ENCODE measurements around the gene C16orf78. TPM values are rescaled to one million over a fixed set of nuclear protein-coding genes. Genes with fewer than 3 reads are reported as not detected.

Gene C16orf78
- total and polyA plus RNA-seq, 2 donors (not counting 1 experiment from before 2014, with no cell fraction given), result not detected

DNA sequence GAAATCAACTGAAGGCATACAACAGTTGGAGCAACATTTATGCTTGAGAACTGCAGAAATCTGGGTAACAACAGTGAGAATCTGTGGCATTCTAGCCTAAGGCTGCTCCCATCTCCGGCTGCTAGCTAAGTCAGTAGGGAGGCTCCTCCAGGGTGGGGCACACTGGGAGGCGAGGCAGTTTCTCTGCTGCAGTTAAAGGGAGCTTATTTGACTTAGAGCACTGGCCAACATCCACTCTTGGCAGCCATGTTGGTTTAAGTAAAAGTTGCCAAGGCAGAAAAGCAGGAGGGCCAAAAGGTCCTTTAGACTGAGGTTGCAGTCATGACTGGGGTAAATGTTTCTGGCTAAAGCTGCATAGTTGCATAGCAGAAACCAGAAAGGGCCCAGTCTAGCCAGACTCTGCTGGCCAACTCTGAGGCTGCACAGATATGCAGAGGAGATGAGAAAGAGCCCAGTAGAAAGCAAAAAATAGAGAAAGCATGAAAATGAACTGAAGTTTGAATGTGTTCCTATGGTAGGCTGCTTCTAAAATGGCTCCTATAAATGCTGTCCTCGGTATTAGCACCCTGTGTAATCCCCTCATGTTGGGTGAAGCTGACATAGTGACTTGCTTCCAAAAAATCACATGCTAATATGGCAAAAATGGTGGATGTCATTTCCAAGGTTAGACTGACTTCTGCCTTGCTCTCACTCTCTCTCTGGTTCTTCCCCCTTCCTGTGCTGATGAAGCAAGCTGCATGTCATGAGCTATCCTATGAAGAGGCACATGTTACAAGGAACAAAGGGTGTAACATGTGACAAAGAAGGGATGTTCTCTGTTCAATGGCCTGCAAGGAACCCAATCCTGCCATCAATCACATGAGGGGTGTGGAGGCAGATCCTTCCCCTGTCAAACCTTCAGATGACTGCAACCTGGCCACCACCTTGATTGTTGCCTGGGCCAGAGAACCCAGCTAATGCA is 3.7 kb upstream of the C16orf78 start:
- Histone ChIP-seq H4K20me1 (ENCODE audit: control insufficient read depth, extremely low read depth, insufficient read depth, low read length) (no peaks in the 10 kb centered on the region), H2AFZ (ENCODE audit: low read length) (no peak overlapping the region), H3K27ac (ENCODE audit: insufficient read depth, low read length) (no peak overlapping the region), H3K27me3 (ENCODE audit: control insufficient read depth, insufficient read depth, low read length) (no peaks in the 10 kb centered on the region), H3K4me1 (ENCODE audit: control insufficient read depth, extremely low read depth, insufficient read depth, low read length) (no peaks in the 10 kb centered on the region), H3K4me2 (ENCODE audit: extremely low read depth, insufficient read depth, low read length) (no peak overlapping the region), H3K36me3 (ENCODE audit: control insufficient read depth, insufficient read depth, low read length) (no peaks in the 10 kb centered on the region), H3K79me2 (ENCODE audit: control insufficient read depth, insufficient read depth, low read length) (no peaks in the 10 kb centered on the region), H3K4me3 (replicated peaks in 1 of 4; ENCODE audit: control extremely low read depth in 1 of 4, insufficient read depth in 1 of 4, low read depth in 3 of 4, low read length in 4 of 4) (no peak overlapping the region), H3K9ac (ENCODE audit: insufficient read depth, low read length) (no peak overlapping the region), H3K9me3 (ENCODE audit: control insufficient read depth, insufficient read depth, low read depth, low read length) (no peaks in the 10 kb centered on the region)
- TF ChIP-seq, protein P1, sequence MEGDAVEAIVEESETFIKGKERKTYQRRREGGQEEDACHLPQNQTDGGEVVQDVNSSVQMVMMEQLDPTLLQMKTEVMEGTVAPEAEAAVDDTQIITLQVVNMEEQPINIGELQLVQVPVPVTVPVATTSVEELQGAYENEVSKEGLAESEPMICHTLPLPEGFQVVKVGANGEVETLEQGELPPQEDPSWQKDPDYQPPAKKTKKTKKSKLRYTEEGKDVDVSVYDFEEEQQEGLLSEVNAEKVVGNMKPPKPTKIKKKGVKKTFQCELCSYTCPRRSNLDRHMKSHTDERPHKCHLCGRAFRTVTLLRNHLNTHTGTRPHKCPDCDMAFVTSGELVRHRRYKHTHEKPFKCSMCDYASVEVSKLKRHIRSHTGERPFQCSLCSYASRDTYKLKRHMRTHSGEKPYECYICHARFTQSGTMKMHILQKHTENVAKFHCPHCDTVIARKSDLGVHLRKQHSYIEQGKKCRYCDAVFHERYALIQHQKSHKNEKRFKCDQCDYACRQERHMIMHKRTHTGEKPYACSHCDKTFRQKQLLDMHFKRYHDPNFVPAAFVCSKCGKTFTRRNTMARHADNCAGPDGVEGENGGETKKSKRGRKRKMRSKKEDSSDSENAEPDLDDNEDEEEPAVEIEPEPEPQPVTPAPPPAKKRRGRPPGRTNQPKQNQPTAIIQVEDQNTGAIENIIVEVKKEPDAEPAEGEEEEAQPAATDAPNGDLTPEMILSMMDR (conservative IDR thresholded peaks at IDR 0.05 in 1 of 2, IDR thresholded peaks at IDR 0.05 in 1 of 2; ENCODE audit: low read depth in 1 of 2, low read length in 2 of 2), result no peak
- TF ChIP-seq EZH2 (IDR thresholded peaks at IDR 0.05; ENCODE audit: low read length, missing control alignments), result no peak
- DNase-seq (ENCODE audit: low read depth in 2 of 2), result no peak

DNA sequence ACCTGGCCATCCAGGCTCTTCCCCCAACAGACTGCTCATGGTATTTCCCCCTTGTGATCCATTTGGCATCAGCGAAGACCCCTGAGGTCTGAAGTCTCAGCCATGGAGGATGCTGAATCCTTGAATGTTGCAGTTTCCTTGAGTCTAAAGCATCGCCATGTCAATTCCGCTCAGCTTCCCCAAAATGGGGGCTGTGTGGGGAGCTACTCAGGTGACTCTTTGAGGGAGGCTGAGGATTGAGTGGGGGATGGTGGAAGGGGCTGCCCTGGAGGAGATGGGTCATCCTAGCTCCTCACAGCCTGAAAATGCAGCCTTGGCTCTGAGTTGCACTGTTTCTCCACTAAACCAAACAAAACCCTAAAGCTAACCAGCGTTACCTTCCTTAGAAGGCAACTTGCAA is 2.6 kb downstream of the C16orf78 start:
- no peak overlapping the region for H3K9ac ChIP-seq (ENCODE audit: insufficient read depth, low read length)
- TF ChIP-seq, protein P1 (conservative IDR thresholded peaks at IDR 0.05 in 1 of 2, IDR thresholded peaks at IDR 0.05 in 1 of 2; ENCODE audit: low read depth in 1 of 2, low read length in 2 of 2), result no peak
- TF ChIP-seq EZH2 (IDR thresholded peaks at IDR 0.05; ENCODE audit: low read length, missing control alignments), result no peak
- H3K4me3 ChIP-seq (replicated peaks in 1 of 4; ENCODE audit: control extremely low read depth in 1 of 4, insufficient read depth in 1 of 4, low read depth in 3 of 4, low read length in 4 of 4), result no peak overlapping the region

GRCh38 chr16:49377196-49377755 is 3.7 kb downstream of the C16orf78 start:
- H3K4me3 ChIP-seq (replicated peaks in 1 of 4; ENCODE audit: control extremely low read depth in 1 of 4, insufficient read depth in 1 of 4, low read depth in 3 of 4, low read length in 4 of 4), result no peak overlapping the region
- H3K27ac ChIP-seq (ENCODE audit: insufficient read depth, low read length), result no peak overlapping the region
- H3K4me2 ChIP-seq (ENCODE audit: extremely low read depth, insufficient read depth, low read length), result no peak overlapping the region
- no peaks in the 10 kb centered on the region for H4K20me1 ChIP-seq (ENCODE audit: control insufficient read depth, extremely low read depth, insufficient read depth, low read length)
- no peaks in the 10 kb centered on the region for H3K4me1 ChIP-seq (ENCODE audit: control insufficient read depth, extremely low read depth, insufficient read depth, low read length)
- no peaks in the 10 kb centered on the region for H3K79me2 ChIP-seq (ENCODE audit: control insufficient read depth, insufficient read depth, low read length)
- TF ChIP-seq, protein P1 (conservative IDR thresholded peaks at IDR 0.05 in 1 of 2, IDR thresholded peaks at IDR 0.05 in 1 of 2; ENCODE audit: low read depth in 1 of 2, low read length in 2 of 2), result no peak
- TF ChIP-seq EZH2 (IDR thresholded peaks at IDR 0.05; ENCODE audit: low read length, missing control alignments), result no peak
- no peaks in the 10 kb centered on the region for H3K36me3 ChIP-seq (ENCODE audit: control insufficient read depth, insufficient read depth, low read length)
- no peak for DNase-seq (ENCODE audit: low read depth in 2 of 2)
- H3K9me3 ChIP-seq (ENCODE audit: control insufficient read depth, insufficient read depth, low read depth, low read length), result no peaks in the 10 kb centered on the region
- no peak overlapping the region for H3K9ac ChIP-seq (ENCODE audit: insufficient read depth, low read length)
- H3K27me3 ChIP-seq (ENCODE audit: control insufficient read depth, insufficient read depth, low read length), result no peaks in the 10 kb centered on the region
- H2AFZ ChIP-seq (ENCODE audit: low read length), result no peak overlapping the region

More for the DNA sequence above, 2.6 kb downstream of the C16orf78 start:
- H3K4me2 ChIP-seq (ENCODE audit: extremely low read depth, insufficient read depth, low read length), result no peak overlapping the region
- DNase-seq (ENCODE audit: low read depth in 2 of 2), result no peak
- no peaks in the 10 kb centered on the region for H4K20me1 ChIP-seq (ENCODE audit: control insufficient read depth, extremely low read depth, insufficient read depth, low read length)
- H3K27me3 ChIP-seq (ENCODE audit: control insufficient read depth, insufficient read depth, low read length), result no peaks in the 10 kb centered on the region
- H3K79me2 ChIP-seq (ENCODE audit: control insufficient read depth, insufficient read depth, low read length), result no peaks in the 10 kb centered on the region
- no peaks in the 10 kb centered on the region for H3K36me3 ChIP-seq (ENCODE audit: control insufficient read depth, insufficient read depth, low read length)
- no peak overlapping the region for H3K27ac ChIP-seq (ENCODE audit: insufficient read depth, low read length)
- no peak overlapping the region for H2AFZ ChIP-seq (ENCODE audit: low read length)
- H3K4me1 ChIP-seq (ENCODE audit: control insufficient read depth, extremely low read depth, insufficient read depth, low read length), result no peaks in the 10 kb centered on the region
- H3K9me3 ChIP-seq (ENCODE audit: control insufficient read depth, insufficient read depth, low read depth, low read length), result no peaks in the 10 kb centered on the region
